Measurements from ENCODE around the gene PAPOLA. TPM values are rescaled to one million over a fixed set of nuclear protein-coding genes. Genes with fewer than 3 reads are reported as not detected.
A peak's percentile ranks its signal among the peaks of the same experiment; 100 is the strongest.

The PAPOLA gene
- total RNA-seq, 3 donors from 2014 or later, result 110 to 254 (median 187) TPM

- intact Hi-C loops (cut with DNase I; ENCODE audit: low total_unique reads), result no loop called here
- no peak for DNase-seq (ENCODE audit: low spot score in 2 of 2)
Measured at GRCh38 chr14:96567289-96567899, 65.2 kb downstream of the PAPOLA start.

GRCh38 chr14:96568621-96569020 is 66.4 kb downstream of the PAPOLA start:
- no peaks in the 10 kb centered on the region for H3K9me3 ChIP-seq
- no peak for DNase-seq (ENCODE audit: low spot score in 2 of 2)
- no peaks in the 10 kb centered on the region for H3K4me1 ChIP-seq
- H3K36me3 ChIP-seq, result no peaks in the 10 kb centered on the region
- H3K27me3 ChIP-seq, result no peaks in the 10 kb centered on the region
- H3K4me3 ChIP-seq, result no peak overlapping the region
- no peak for TF ChIP-seq CTCF (IDR thresholded peaks at IDR 0.05)
- TF ChIP-seq POLR2AphosphoS5 (IDR thresholded peaks at IDR 0.05), result no peak
- no peak for TF ChIP-seq POLR2A (IDR thresholded peaks at IDR 0.05)
- intact Hi-C loops (cut with DNase I; ENCODE audit: low total_unique reads), result no loop called here
- H3K27ac ChIP-seq, result no peak overlapping the region

More at GRCh38 chr14:96567289-96567899, 65.2 kb downstream of the PAPOLA start:
- H3K36me3 ChIP-seq, result no peaks in the 10 kb centered on the region
- H3K27ac ChIP-seq, result no peak overlapping the region
- H3K9me3 ChIP-seq, result no peaks in the 10 kb centered on the region
- no peak overlapping the region for H3K4me3 ChIP-seq
- H3K27me3 ChIP-seq, result no peaks in the 10 kb centered on the region
- no peaks in the 10 kb centered on the region for H3K4me1 ChIP-seq
- TF ChIP-seq POLR2AphosphoS5 (IDR thresholded peaks at IDR 0.05) (no peak), CTCF (IDR thresholded peaks at IDR 0.05) (peak in 1 of 3 donors; percentile 17)

GRCh38 chr14:96571311-96571710 is 69.1 kb downstream of the PAPOLA start:
- DNase-seq (ENCODE audit: low spot score in 2 of 2), result no peak
- H3K27me3 ChIP-seq, result no peaks in the 10 kb centered on the region
- TF ChIP-seq CTCF (IDR thresholded peaks at IDR 0.05), result no peak
- no peak for TF ChIP-seq POLR2AphosphoS5 (IDR thresholded peaks at IDR 0.05)
- no peak for TF ChIP-seq POLR2A (IDR thresholded peaks at IDR 0.05)
- no peaks in the 10 kb centered on the region for H3K9me3 ChIP-seq
- no peaks in the 10 kb centered on the region for H3K36me3 ChIP-seq
- H3K27ac ChIP-seq, result no peak overlapping the region
- no peak overlapping the region for H3K4me3 ChIP-seq
- peaks cover 0 to 4% of the 10 kb centered on the region in 2 donors for H3K4me1 ChIP-seq
- intact Hi-C loops (cut with DNase I; ENCODE audit: low total_unique reads), result no loop called here

DNA sequence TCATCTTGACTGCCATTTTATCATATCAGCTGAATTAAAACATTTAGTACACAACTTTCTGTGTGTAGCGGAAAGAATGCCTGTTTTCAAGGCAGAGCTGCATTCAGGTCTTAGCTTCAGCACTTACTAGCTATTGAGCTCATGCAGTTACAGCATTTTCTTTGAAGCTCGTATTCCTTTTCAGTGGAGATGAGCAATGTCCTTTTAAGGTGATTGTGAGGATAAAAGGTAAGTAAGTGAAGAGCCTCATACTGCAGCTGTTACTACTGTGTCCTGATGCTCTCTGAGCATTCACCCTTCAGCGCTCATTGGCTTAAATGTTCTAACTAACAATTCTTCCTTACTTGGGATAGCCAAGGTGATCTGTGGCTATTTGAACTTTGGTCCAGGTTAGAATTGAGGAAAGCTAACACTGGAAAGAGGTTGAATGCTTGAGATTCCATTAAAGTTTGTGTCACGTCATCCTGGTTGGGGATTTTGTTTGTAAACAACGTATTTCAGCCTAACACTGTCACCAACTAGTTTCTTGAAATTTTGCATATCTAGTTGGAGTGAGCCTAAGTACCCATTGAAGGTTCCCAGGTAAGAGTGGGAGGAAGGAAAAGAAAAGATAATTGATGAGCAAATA is 71.4 kb downstream of the PAPOLA start:
- Histone ChIP-seq H3K27me3 (no peaks in the 10 kb centered on the region), H3K4me1 (peaks cover 0 to 4% of the 10 kb centered on the region in 2 donors), H3K36me3 (no peaks in the 10 kb centered on the region), H3K4me3 (no peak overlapping the region), H3K9me3 (no peaks in the 10 kb centered on the region), H3K27ac (no peak overlapping the region)
- no peak for DNase-seq (ENCODE audit: low spot score in 2 of 2)
- TF ChIP-seq POLR2A (IDR thresholded peaks at IDR 0.05) (no peak), POLR2AphosphoS5 (IDR thresholded peaks at IDR 0.05) (no peak), CTCF (IDR thresholded peaks at IDR 0.05) (no peak)
- intact Hi-C loops (cut with DNase I; ENCODE audit: low total_unique reads), result no loop called here

GRCh38 chr14:96574171-96574632 is 72.0 kb downstream of the PAPOLA start:
- peak overlapping the region in 1 of 2 donors; percentile 40 for H3K27ac ChIP-seq
- no peaks in the 10 kb centered on the region for H3K27me3 ChIP-seq
- intact Hi-C loops (cut with DNase I; ENCODE audit: low total_unique reads), result no loop called here
- DNase-seq (ENCODE audit: low spot score in 2 of 2), result no peak
- no peaks in the 10 kb centered on the region for H3K36me3 ChIP-seq
- no peaks in the 10 kb centered on the region for H3K9me3 ChIP-seq
- no peak overlapping the region for H3K4me3 ChIP-seq
- H3K4me1 ChIP-seq, result peaks cover 0 to 4% of the 10 kb centered on the region in 2 donors
- TF ChIP-seq POLR2A (IDR thresholded peaks at IDR 0.05), result no peak
- no peak for TF ChIP-seq POLR2AphosphoS5 (IDR thresholded peaks at IDR 0.05)
- TF ChIP-seq CTCF (IDR thresholded peaks at IDR 0.05), result no peak

Data from breast epithelium (tissue), 4 donors.